ENCODE measurements around the gene ANKS6.

Gene ANKS6

DNA sequence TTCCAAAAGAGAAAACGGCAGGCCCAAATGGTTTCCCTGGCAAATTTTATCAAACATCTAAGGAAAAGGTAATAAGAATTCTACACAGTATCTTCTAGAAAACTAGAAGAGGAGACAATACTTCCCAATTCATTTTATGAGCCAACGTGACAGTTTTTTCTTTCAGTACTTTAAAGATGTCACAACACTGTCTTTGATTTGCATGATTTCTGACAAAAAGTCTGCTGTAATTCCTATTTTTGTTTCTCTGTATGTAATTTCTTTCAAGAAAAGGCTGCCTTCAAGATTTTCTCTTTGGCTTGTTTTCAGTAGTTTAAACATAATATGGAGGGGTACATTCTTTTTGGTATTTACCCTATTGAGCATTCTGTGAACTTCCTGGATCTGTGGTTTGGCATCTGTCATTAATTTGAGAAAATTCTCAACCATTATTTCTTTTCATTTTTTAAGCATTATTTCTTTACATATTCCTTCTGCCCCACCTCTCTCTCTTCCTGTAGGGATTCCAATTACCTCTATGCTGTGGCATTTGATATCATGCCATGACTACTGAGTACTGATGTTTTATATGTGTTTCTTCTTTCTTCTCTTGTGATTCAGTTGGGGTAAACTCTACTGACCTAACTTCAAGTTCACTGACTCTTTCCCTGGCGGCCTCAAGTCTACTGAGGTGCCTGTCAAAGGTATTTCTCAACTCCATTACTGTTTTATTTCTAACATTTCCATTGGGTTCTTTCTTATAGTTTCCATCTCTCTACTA, 32.2 kb downstream of the ANKS6 start:
- no peaks in the 10 kb centered on the region for H3K27me3 Mint-ChIP-seq (ENCODE audit: low read depth)
- H3K36me3 Mint-ChIP-seq (ENCODE audit: low read depth) = peaks cover 79% of the 10 kb centered on the region
- H3K4me3 Mint-ChIP-seq = no peak overlapping the region
- TF ChIP-seq, protein P1, sequence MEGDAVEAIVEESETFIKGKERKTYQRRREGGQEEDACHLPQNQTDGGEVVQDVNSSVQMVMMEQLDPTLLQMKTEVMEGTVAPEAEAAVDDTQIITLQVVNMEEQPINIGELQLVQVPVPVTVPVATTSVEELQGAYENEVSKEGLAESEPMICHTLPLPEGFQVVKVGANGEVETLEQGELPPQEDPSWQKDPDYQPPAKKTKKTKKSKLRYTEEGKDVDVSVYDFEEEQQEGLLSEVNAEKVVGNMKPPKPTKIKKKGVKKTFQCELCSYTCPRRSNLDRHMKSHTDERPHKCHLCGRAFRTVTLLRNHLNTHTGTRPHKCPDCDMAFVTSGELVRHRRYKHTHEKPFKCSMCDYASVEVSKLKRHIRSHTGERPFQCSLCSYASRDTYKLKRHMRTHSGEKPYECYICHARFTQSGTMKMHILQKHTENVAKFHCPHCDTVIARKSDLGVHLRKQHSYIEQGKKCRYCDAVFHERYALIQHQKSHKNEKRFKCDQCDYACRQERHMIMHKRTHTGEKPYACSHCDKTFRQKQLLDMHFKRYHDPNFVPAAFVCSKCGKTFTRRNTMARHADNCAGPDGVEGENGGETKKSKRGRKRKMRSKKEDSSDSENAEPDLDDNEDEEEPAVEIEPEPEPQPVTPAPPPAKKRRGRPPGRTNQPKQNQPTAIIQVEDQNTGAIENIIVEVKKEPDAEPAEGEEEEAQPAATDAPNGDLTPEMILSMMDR (IDR thresholded peaks at IDR 0.05; ENCODE audit: unreplicated experiment in 3 of 3) = no peak
- H3K27ac Mint-ChIP-seq = no peak overlapping the region
- H3K4me1 Mint-ChIP-seq = no peaks in the 10 kb centered on the region
- H3K9me3 Mint-ChIP-seq = peaks cover 13% of the 10 kb centered on the region

GRCh38 chr9:98760231-98760630, 36.1 kb downstream of the ANKS6 start:
- Mint-ChIP-seq H3K36me3 (ENCODE audit: low read depth) (peaks cover 88% of the 10 kb centered on the region), H3K9me3 (peaks cover 24% of the 10 kb centered on the region), H3K4me3 (no peak overlapping the region), H3K4me1 (no peaks in the 10 kb centered on the region), H3K27ac (no peak overlapping the region), H3K27me3 (ENCODE audit: low read depth) (no peaks in the 10 kb centered on the region)
- TF ChIP-seq, protein P1 (IDR thresholded peaks at IDR 0.05; ENCODE audit: unreplicated experiment in 3 of 3) = no peak

DNA sequence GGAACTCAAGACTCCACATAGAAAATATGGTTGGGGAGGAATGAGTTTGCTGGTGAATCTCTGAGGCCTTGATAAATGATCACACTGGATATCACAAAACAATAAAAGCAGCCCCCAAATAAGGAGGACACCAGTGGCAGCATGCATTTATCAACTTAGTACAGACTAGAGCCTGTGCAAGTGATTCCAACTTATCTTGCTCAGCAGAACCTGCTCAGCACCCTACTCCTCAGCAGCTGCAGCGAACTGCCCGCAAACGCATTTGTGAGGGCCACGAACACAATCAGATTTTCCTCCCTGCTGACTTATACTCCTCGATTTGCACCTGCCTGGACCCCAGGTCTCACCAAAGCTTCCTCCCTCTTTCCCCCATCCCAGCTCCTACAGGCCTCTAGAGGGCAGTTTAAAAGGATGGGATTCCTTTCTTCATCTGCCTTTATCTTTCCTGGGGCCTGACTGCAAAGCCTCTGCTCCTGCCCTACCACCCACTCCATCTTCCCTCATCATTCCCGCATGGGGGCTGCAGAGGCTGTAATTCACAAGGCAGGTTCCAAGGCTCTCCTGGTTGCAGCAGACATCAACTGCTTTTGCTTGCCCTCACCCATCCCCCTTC, 41.2 kb downstream of the ANKS6 start:
- no peak overlapping the region for H3K27ac Mint-ChIP-seq
- H3K27me3 Mint-ChIP-seq (ENCODE audit: low read depth) = no peaks in the 10 kb centered on the region
- no peak overlapping the region for H3K4me3 Mint-ChIP-seq
- TF ChIP-seq, protein P1 (IDR thresholded peaks at IDR 0.05; ENCODE audit: unreplicated experiment in 3 of 3) = no peak
- H3K9me3 Mint-ChIP-seq = peaks cover 16% of the 10 kb centered on the region
- no peaks in the 10 kb centered on the region for H3K4me1 Mint-ChIP-seq
- peaks cover 91% of the 10 kb centered on the region for H3K36me3 Mint-ChIP-seq (ENCODE audit: low read depth)

DNA sequence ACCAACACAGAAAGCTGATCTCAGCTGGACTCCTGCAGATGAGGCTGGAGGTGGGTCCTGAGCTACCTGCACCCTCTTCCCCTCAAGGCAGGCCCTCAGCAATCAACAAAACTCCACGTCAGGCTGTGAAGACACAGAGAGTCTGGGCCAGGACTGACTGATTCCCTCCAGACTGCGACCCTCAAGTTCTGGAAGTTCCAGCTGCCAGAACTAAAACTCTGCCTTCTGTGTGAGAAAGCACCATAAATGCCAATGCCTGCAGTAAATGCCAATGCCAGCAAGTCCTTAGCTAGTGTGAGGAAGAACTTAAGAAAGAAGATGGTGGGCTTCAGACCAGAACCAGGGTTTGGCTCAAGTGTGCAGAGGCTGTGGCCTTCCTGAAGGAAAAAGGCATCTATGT, 45.1 kb downstream of the ANKS6 start:
- no peaks in the 10 kb centered on the region for H3K4me1 Mint-ChIP-seq
- H3K9me3 Mint-ChIP-seq = no peaks in the 10 kb centered on the region
- no peak overlapping the region for H3K4me3 Mint-ChIP-seq
- H3K27ac Mint-ChIP-seq = no peak overlapping the region
- peaks cover 78% of the 10 kb centered on the region for H3K36me3 Mint-ChIP-seq (ENCODE audit: low read depth)
- TF ChIP-seq, protein P1 (IDR thresholded peaks at IDR 0.05; ENCODE audit: unreplicated experiment in 3 of 3) = no peak
- H3K27me3 Mint-ChIP-seq (ENCODE audit: low read depth) = no peaks in the 10 kb centered on the region

DNA sequence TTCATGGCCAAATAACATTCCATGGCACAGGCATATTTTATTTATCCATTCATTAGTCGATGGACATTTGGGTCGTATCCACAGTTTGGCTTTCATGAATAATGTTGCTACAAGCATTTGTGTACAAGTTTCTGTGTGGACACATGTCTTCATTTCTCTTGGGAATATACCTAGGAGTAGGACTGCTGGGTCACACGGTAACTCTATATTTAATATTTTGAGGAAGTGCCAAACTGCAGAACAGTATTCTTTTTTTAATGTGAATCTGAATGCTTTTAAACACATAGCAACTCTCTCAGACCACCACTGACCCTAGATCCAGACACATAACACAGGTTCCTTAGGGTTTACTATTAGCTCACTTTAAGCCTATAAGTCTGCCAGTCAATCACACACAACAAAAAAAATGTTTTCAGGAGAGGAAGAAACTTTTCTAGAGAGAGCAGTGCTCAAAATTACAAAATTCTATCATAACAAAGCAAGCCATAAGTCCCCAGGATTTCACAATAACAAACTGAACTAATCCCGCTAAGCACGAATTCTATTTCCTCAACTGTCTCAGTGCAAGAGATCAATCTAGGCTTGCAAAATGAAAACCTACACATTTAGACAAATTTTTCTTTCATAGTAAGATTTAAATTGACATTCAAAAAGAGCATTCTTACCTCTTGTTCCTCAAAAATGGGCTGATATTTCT, 45.8 kb downstream of the ANKS6 start:
- H3K4me3 Mint-ChIP-seq = no peak overlapping the region
- TF ChIP-seq, protein P1 (IDR thresholded peaks at IDR 0.05; ENCODE audit: unreplicated experiment in 3 of 3) = no peak
- H3K9me3 Mint-ChIP-seq = no peaks in the 10 kb centered on the region
- no peaks in the 10 kb centered on the region for H3K27me3 Mint-ChIP-seq (ENCODE audit: low read depth)
- H3K36me3 Mint-ChIP-seq (ENCODE audit: low read depth) = peaks cover 76% of the 10 kb centered on the region
- no peak overlapping the region for H3K27ac Mint-ChIP-seq
- H3K4me1 Mint-ChIP-seq = no peaks in the 10 kb centered on the region
